GM18517 (cell line): ENCODE data around the gene RDH8.

ENCODE experiments used
- ATAC-seq: cut with Tn5 transposase; IDR thresholded peaks from one replicate; pipeline ENCODE4 v1.9.1; 2021; ENCODE audit warnings: mild to moderate bottlenecking, moderate library complexity; ENCODE audit not compliant: unreplicated experiment

RDH8 gene

GRCh38 chr19:10013316-10013715 is at the start of gene RDH8:
TSS of gene RDH8 (plus strand) at chr19:10013483. CDS start at chr19:10013498, 15 bp downstream.
- ATAC-seq: no peak

- ATAC-seq: no peak
Observed at GRCh38 chr19:9966024-9966423, 47.3 kb upstream of the RDH8 start.

- ATAC-seq: no peak
Observed at GRCh38 chr19:9966448-9966847, 46.8 kb upstream of the RDH8 start.

DNA sequence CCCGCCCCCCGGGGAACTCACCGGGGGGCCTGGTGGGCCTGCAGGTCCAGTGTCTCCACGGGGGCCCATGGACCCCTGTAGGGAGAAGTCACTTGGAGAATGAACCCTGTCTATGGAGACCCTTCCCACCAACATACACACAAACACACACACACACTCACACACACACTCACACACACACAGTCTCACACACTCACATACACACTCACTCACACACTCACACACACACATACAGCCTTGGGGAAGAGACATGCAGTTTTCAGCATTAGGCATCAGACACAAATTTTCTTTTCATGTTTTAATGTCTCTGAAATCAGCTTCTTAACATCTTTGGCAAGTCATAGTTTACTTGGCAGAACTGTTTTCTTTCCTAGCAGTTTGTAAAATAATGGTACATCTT is 46.0 kb upstream of the RDH8 start:
- ATAC-seq: no peak

DNA sequence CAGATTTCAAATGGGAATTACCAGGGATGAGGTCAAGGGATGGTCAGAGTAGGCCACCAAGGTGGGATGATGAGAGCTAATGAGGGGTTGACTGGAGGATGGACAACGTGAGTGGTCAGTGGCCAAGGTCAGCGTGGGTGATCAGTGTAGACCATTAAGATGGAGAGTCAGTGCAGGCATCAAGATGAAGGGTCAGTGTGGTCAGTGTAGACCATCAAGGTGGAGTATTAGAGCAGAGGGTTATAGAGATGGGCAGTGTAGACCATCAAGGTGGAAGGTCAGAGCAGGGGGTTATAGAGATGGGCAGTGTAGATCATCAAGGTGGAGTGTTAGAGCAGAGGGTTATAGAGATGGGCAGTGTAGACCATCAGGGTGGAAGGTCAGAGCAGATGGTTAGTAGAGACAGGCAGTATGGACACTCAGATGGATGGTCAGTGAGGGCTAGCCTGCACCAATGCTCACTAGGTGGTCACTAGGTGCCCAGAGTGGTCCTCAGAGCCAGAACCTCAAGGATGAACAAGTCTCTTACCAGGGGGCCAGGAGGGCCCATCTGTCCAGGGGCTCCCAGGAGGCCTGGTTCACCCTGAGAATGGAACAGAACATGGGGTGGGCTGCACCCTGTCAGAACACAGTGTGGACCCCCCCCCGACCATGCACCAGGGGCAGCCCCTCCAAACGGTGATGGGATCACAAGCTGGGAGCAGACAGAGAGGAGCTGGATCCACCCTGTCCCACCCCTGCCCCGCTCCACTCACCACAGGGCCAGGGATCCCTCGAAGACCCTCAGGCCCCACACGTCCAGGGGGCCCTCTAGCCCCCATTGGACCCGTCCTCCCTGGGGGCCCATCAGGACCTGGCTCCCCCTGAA is 44.2 kb upstream of the RDH8 start:
- ATAC-seq: no peak

DNA sequence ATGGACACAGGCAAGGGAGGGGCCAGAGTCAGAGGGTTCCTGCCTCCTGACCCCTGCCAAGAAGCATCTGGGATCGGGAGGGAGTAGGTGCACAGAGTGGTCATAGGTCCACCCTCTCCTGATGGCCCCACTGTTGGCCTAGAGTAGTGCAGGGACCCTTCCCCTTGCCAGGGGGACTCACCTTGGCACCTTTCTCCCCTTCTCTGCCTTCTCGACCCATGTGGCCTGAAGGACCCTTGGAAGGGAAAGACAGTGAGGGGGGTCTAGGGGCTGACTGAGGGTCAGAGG is 43.7 kb upstream of the RDH8 start:
- no peak for ATAC-seq

- no peak for ATAC-seq
Observed at GRCh38 chr19:9970481-9970880, 42.8 kb upstream of the RDH8 start.

DNA sequence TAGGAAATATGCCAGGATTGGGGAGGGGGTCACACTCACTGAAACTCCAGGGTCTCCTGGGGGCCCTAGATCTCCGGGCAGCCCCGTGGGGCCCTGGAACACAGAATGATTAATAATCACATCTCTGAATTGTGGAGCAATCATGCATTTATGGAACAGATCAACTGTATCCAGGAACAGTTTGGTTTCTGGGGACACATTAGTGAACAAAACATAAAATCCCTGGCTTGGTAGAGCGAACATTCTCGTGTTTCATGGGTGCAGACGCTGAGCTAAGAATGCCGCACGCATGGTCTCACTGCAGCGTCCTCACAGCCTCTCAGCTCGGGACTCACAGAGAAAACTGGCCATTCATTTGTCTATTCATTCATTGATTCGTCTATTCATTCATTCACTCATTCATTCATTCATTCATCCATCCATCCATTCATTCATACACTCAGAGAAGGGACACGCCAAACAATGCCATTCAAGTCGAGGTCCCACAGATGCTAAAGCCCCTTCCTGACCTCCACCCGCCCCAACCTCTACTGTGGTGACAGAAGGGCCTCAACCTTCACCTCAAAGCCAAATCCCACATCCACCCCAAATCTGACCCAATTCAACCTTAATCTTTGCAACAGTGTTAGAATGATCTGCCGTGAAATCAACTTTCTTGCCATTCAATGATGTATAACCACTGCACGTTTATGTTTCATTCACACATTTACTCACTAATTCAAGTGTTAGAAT is 42.0 kb upstream of the RDH8 start:
- no peak for ATAC-seq

- no peak for ATAC-seq
Observed at GRCh38 chr19:9972103-9972502, 41.2 kb upstream of the RDH8 start.

DNA sequence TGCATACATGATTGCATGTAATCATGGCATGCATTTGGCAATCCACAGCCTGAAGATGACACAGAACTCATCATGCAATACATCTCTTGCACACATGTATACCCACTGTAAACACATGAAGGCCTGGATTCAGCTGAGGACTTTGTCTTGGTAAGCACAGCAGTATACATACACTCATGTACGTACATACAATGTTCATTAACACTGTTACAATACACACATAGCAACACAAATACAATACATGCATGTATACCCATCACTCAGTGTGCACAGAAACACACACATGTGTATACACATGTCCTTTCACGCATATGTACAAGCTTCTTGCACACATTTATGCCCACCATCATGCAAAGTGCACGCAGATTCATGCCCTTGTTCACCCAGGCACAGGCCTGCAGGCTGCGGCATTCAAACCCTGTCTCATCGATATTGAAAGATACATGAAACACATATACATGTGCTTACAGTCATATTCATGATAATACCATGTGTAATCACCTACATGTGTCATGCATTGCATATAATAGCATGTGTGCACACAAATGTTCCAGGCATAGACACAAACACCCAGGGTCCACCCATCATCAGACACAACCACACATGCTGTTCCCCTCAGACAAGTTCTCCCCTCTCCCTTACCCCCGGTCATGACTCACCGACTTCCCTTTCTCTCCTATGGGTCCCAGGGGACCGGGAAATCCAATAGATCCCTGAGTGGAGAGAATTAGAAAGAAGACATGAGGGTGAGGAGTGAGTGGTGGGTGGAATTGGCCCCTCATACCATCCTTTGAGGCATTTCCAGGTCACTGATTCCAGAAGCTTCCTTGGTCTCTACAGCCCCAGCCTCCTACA is 31.6 kb upstream of the RDH8 start:
- ATAC-seq: no peak

DNA sequence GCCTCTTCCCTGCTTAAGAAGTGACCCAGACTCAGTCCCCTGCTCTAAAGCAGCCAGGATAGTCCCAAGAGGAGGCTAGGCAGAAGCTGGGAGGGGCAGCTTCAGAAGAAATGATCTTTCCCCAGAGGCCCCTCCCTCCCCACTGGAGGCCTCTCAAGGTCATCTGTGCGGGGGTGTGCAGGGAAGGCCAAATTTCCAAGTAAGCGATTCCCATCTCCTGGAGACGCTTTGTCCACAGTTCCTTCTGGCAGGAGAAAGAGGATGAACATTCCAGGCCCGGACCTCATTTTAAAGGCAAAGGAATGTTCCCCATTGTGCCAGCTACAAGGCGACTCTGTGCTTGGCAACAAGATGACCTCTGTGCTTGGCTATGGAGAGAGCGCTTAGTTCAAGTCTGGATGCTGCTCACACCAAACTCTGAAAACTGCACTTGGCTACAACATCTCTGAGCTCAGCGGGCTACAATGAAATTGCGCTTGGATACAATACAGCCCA is 26.4 kb upstream of the RDH8 start:
- ATAC-seq: no peak

DNA sequence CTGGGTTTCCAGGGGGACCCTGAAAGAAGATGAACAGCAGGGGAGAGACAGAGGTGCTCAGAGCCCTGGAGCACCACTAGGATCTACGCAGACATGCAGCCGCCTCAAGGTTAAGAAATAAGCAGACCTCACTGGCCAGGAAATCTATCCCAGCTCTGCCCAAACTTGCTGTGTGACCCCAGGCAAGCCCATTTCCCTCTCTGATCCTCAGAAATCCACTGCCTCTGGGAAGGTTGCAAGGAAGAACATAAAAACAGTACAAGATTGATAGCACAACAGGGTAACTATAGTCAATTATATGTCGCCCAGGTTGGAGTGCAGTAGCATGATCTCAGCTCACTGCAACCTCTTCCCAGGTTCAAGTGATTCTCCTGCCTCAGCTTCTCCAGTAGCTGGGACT is 23.8 kb upstream of the RDH8 start:
- ATAC-seq: no peak

DNA sequence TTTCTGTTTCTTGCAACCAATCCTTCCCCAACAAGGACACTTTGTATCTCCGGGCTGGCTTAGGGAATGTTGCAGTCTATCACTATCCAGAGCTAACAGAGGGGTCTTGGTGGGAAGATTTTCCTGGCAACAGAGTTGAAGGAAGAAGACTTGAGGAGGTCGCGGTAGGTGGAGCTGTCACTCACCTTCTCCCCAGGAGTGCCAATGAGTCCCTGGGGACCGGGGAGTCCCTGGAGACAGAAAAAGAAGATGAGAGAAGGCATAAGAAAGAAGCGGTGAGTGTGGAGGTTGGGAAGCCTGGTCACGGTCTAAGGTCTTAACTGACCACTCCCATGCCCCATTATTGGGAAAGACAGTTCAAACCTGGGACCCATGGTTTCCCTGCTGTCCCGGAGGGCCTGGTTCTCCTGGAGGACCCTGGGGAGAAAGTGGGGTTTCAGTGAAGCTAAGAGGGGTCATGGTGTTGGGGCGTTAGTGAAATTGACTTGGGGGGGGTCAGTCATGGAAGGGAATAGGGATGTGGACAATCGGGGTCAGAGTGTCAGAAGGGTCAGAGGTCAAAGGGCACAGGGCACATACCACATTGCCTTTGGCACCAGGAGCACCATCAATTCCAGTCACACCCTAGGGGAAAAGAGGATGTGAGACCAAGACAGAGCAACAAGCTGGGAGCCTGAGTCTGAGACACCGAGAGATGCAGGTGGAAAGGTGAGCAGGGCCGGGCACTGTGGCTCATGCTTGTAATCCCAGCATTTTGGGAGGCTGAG is 21.7 kb upstream of the RDH8 start:
- ATAC-seq: no peak

DNA sequence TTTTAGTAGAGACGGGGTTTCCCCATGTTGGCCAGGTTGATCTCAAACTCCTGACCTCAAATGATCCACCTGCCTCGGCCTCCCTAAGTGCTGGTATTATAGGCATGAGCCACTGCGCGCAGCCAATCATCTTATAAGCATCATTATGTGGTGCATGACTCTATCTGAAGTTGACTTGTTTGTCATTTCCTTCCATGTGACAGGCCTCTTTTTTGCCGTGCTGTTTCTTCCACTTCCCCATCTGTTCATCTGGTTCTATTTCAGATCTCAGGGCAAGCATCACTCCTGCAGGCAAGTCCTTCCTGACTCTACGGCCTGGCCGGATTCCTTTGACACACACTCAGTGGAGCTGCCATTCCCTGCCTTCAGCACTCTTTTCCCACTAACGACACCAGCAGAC is 18.2 kb upstream of the RDH8 start:
- ATAC-seq: no peak

GRCh38 chr19:9995999-9996398 is 17.3 kb upstream of the RDH8 start:
- no peak for ATAC-seq

GRCh38 chr19:9996541-9996940 is 16.7 kb upstream of the RDH8 start:
- no peak for ATAC-seq

- no peak for ATAC-seq
Observed at GRCh38 chr19:10000171-10000826, 13.0 kb upstream of the RDH8 start.

GRCh38 chr19:10001899-10002298 is 11.4 kb upstream of the RDH8 start:
- ATAC-seq: no peak

DNA sequence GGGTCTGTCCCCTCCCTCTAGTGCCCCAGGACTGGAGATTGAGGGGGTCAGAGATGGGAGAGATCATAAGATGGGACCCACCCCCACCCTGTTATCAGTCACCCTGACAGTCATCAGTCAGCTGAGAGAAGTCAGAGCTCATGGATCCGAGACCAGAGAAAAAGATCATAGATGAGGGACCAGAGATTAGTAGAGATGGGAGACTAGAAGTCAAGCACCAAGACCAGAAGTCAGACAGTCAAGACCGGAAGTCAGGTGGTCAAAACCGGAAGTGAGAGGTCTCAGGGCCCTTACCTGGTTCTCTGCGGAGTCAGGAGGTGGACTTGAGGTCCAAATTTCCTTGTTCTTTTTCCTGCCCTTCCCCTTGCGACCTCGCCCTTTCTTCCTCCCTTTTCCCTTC is 10.0 kb upstream of the RDH8 start:
- no peak for ATAC-seq

DNA sequence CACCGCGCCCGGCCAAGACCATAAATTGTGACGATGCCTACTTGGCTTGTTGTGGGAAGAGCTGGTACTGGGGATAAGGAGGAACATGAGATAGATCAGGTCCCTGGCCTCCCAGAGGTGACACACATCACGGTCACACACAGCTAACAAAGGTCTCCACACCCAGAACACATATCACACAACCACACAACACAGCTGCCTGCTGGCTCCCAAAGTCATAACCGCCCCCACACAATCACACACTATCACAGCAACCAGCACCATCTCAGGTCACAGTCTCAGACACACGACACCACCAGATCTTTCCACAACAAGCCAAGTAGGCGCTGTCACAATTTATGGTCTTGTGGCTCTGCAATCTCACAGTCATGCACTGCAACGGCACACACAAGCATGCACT is 8.7 kb upstream of the RDH8 start:
- no peak for ATAC-seq
